SU-DHL-6 (cell line): ENCODE results near the gene DNAJC8.

Experiments
- CTCF ChIP-seq: fragments of 200-600 bp; sonication (generic); IDR thresholded peaks from one replicate; pipeline ENCODE4 v1.5.1; 2017; ENCODE audit warnings: antibody characterized with exemption, mild to moderate bottlenecking, low read length, moderate library complexity; ENCODE audit not compliant: insufficient read depth, poor library complexity, severe bottlenecking
- EZH2phosphoT487 ChIP-seq: fragments of 200-600 bp; sonication (generic), shearing (Covaris generic); conservative IDR thresholded peaks from 2 replicates; pipeline ENCODE4 v1.6.1; 2018; ENCODE audit warnings: mild to moderate bottlenecking, antibody characterized with exemption, low read length, moderate library complexity, mixed read lengths

GRCh38 chr1:28246427-28246832 lies 13.6 kb upstream of the DNAJC8 start:
- no peak for TF ChIP-seq CTCF
- no peak for TF ChIP-seq EZH2phosphoT487
